Tibial artery (tissue), 4 donors: ENCODE results near the gene GNB1.

Source experiments
- DNase-seq, 2 donors: peaks; one replicate each; pipeline ENCODE4 v3.0.0-alpha.2; 2019
- H3K27ac ChIP-seq, 2 donors: fragments of 200-600 bp; sonication (generic) in 1 of 2; 1 replicate in 1 of 2; 2 replicates in 1 of 2; pipeline ENCODE4 v1.5.1; 2018 to 2019; ENCODE audit warnings: mild to moderate bottlenecking in 1 of 2
- H3K27me3 ChIP-seq, 2 donors: fragments of 200-600 bp; sonication (generic) in 1 of 2; one replicate each; pipeline versions ENCODE4 v1.5.1 to v1.6.0; 2016 to 2019
- H3K36me3 ChIP-seq, 3 donors: fragments of 200-600 bp; sonication (generic) in 2 of 3; one replicate each; pipeline ENCODE4 v1.5.1; 2016 to 2019; ENCODE audit warnings: mild to moderate bottlenecking in 2 of 3
- H3K4me1 ChIP-seq, 4 donors: fragments of 200-600 bp; sonication (generic) in 2 of 4; 1 replicate in 3 of 4; 2 replicates in 1 of 4; pipeline ENCODE4 v1.5.1; 2016 to 2019
- H3K4me3 ChIP-seq, 2 donors: fragments of 200-600 bp; sonication (generic) in 1 of 2; 1 replicate in 1 of 2; 2 replicates in 1 of 2; pipeline ENCODE4 v1.5.1; 2018 to 2019; ENCODE audit warnings: mild to moderate bottlenecking in 2 of 2
- H3K9me3 ChIP-seq, 3 donors: fragments of 200-600 bp; sonication (generic) in 1 of 3; one replicate each; pipeline ENCODE4 v1.5.1; 2016 to 2019
- intact Hi-C: fragments of 100-400 bp; cut with DNase I; formaldehyde crosslinking; loops from one replicate; pipeline ENCODE4 v1.15.0; 2023; ENCODE audit warnings: low total_unique reads
- TF ChIP-seq, protein P1 (sequence below), 2 experiments: fragments of 200-600 bp in 1 of 2; fragments of 450-650 bp in 1 of 2; IDR thresholded peaks; one replicate each; pipeline ENCODE4 v1.5.1; 2017 to 2019; ENCODE audit warnings: antibody characterized with exemption in 2 of 2, mild to moderate bottlenecking in 1 of 2, moderate library complexity in 1 of 2

Gene GNB1

DNA sequence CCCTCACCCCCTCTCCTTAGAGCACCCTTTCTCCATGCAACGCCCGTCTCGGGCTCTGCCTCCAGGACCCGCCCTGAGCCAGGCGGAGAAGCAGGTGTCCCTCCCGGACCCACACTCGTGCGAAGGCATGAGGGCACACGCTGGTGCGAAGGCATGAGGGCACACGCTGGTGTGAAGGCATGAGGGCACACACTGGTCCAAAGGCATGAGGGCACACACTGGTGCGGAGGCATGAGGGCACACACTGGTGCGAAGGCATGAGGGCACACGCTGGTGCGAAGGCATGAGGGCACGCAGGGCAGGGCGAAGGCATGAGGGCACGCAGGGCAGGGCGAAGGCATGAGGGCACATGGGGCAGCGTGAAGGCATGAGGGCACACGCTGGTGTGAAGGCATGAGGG, 34.0 kb upstream of the GNB1 start:
- intact Hi-C loops: no loop called here

DNA sequence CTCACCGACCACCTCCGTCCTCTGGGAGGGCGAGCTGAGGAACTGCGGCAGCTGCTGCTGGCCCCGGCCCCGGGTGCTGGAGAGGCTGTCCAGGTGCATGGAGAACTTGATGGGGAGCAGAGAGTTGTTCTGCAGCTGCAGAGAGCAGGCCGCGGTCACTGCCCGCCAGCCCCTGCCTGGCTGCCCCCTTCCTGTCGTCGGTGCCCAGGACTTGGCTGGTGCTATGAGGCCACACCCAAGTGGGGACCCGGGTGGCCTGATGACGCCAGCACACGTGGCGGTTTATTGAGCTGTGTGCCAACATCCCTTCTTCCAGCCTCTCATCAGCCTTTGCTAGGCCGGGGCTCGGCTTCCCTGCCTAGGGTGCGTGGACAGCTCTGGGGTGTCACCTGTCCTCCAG, 33.5 kb upstream of the GNB1 start:
- Histone ChIP-seq H3K9me3 (no peaks in the 10 kb centered on the region), H3K27ac (no peak overlapping the region), H3K36me3 (no peaks in the 10 kb centered on the region), H3K27me3 (peaks cover 0 to 17% of the 10 kb centered on the region in 2 donors), H3K4me1 (peaks cover 0 to 5% (median 3%) of the 10 kb centered on the region in 4 donors), H3K4me3 (no peak overlapping the region)
- intact Hi-C loops: no loop called here
- DNase-seq: no peak
- TF ChIP-seq, protein P1, sequence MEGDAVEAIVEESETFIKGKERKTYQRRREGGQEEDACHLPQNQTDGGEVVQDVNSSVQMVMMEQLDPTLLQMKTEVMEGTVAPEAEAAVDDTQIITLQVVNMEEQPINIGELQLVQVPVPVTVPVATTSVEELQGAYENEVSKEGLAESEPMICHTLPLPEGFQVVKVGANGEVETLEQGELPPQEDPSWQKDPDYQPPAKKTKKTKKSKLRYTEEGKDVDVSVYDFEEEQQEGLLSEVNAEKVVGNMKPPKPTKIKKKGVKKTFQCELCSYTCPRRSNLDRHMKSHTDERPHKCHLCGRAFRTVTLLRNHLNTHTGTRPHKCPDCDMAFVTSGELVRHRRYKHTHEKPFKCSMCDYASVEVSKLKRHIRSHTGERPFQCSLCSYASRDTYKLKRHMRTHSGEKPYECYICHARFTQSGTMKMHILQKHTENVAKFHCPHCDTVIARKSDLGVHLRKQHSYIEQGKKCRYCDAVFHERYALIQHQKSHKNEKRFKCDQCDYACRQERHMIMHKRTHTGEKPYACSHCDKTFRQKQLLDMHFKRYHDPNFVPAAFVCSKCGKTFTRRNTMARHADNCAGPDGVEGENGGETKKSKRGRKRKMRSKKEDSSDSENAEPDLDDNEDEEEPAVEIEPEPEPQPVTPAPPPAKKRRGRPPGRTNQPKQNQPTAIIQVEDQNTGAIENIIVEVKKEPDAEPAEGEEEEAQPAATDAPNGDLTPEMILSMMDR (IDR thresholded peaks at IDR 0.05): no peak

More for the DNA sequence above, 34.0 kb upstream of the GNB1 start:
- TF ChIP-seq, protein P1 (IDR thresholded peaks at IDR 0.05): no peak
- no peak overlapping the region for H3K4me3 ChIP-seq
- H3K27me3 ChIP-seq: peaks cover 0 to 17% of the 10 kb centered on the region in 2 donors
- no peak overlapping the region for H3K27ac ChIP-seq
- no peak for DNase-seq
- H3K4me1 ChIP-seq: peaks cover 0 to under 1% (median under 1%) of the 10 kb centered on the region in 4 donors
- no peaks in the 10 kb centered on the region for H3K36me3 ChIP-seq
- no peaks in the 10 kb centered on the region for H3K9me3 ChIP-seq

DNA sequence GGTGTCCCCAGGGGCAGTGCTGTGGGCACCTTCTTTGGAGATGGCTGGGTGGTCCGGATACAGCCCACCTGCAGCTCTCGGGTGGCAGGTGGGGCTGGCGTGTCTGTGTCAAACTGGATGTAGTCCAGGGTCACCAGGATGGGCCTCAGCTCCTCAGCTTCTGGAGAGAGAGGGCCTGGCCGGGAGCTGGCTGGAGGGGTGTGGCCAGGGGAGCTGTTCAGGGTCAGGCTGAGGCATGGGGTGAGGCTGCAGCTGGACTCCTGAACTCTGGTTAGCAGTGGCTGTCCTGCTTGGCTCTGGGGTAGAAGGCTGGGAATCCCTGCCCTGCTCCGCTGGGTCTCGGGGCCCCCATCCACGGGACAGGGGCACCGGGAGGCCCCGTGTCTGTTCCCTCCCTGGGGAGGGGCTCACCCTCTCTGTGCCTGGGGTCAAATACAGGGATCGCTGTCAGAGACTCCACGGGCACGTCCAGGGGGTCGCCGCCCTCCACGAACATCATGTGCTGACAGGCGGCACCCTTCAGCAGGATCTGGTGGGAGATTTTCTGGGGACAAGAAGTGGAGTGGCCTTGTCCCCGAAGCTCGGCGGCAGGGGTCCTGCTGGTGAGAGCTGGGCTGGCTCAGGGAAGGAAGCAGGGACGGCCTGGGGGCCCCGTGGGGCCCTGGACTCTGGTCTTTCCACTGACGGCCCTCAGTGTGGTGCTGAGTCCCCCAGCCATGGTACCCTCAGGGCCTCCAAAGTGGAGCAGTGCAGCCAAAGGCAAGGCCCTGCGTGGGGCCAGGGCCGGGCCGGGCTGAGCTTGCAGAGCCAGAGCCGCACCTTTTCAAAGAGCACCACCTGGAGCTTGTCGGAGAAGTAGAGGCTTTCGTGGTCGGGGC, 32.3 kb upstream of the GNB1 start:
- no peak for DNase-seq
- no peak overlapping the region for H3K4me3 ChIP-seq
- no peaks in the 10 kb centered on the region for H3K9me3 ChIP-seq
- H3K4me1 ChIP-seq: peaks cover 0 to 17% (median 14%) of the 10 kb centered on the region in 4 donors
- TF ChIP-seq, protein P1 (IDR thresholded peaks at IDR 0.05): no peak
- intact Hi-C loops: no loop called here
- H3K27me3 ChIP-seq: peaks cover 0 to 10% of the 10 kb centered on the region in 2 donors
- H3K27ac ChIP-seq: no peak overlapping the region
- no peaks in the 10 kb centered on the region for H3K36me3 ChIP-seq

DNA sequence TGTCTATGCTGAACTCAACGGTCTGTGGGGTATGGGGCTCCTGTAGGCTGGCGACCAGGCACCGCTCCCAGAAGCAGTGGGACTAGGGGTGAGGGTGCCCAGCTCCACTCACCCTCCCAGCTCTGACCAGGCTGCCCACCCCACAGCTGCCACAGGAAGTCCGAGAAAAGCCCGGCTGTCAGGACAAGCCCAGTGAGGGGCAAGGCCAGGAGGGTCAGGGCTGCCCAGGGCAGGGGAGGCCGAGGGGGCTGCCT, 31.7 kb upstream of the GNB1 start:
- Histone ChIP-seq H3K27me3 (peaks cover 0 to 10% of the 10 kb centered on the region in 2 donors), H3K4me3 (no peak overlapping the region), H3K4me1 (peaks cover 0 to 20% (median 16%) of the 10 kb centered on the region in 4 donors), H3K27ac (no peak overlapping the region), H3K36me3 (no peaks in the 10 kb centered on the region), H3K9me3 (no peaks in the 10 kb centered on the region)
- DNase-seq: no peak
- TF ChIP-seq, protein P1 (IDR thresholded peaks at IDR 0.05): no peak
- intact Hi-C loops: no loop called here

DNA sequence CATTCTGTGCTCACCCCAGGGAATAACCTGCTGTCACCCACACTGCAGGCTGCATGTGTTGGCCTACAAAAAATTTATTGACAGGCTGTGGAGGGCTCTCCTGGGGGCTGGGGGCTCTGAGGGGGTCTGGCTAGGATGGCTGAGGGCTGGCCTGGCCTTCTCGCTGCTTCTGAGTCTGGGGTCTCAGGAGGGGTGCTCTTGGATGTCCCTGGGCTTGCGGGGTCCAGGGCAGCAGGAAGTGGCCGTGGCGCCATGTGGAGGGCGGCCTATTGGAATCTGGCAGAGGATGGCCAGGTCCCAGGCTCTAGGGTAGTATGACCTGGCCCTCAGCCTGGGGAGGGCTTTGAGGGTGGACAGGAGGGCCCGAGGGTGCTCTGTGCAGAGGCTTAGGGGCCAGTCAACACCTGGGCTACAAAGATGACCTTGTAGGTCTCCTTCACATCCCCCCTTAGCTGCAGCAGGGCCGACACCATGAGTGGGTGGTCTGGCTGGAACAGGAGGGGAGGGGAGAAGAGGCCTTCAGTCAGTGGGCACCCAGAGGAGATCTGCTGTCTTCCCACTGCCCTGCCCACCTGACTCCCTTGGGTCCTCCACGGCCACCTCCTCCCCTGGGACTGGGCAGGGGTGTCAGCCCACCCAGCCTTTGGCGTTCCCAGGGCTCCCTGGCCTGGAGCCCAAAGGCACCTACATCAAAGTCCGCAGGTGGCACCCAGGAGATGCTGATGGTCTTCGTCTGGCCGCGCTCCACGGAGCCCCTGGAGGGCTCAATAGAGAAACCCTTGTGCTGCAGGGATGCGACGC, 31.2 kb upstream of the GNB1 start:
- TF ChIP-seq, protein P1 (IDR thresholded peaks at IDR 0.05): no peak
- DNase-seq: no peak
- Histone ChIP-seq H3K36me3 (no peaks in the 10 kb centered on the region), H3K27ac (no peak overlapping the region), H3K4me1 (peaks cover 0 to 20% (median 16%) of the 10 kb centered on the region in 4 donors), H3K9me3 (no peaks in the 10 kb centered on the region), H3K4me3 (no peak overlapping the region), H3K27me3 (peaks cover 0 to 10% of the 10 kb centered on the region in 2 donors)
- intact Hi-C loops: no loop called here
